Mesodermal cell (in vitro differentiated cells): Measurements from ENCODE around the gene KIAA1549.
"Not testable (repeated sequence)": the region's sequence is repeated elsewhere in the genome, so short reads cannot be mapped to it uniquely, and the experiment has no call there.

Source experiments
- H3K27ac ChIP-seq: 2 replicates; pipeline ENCODE4 v1.7.0; 2013; ENCODE audit warnings: mild to moderate bottlenecking, low read depth, low read length, moderate library complexity; ENCODE audit not compliant: severe bottlenecking
- H3K36me3 ChIP-seq: 2 replicates; pipeline ENCODE4 v1.7.1; 2013; ENCODE audit warnings: mild to moderate bottlenecking, low read length, moderate library complexity; ENCODE audit not compliant: control insufficient read depth, insufficient read depth
- H3K4me1 ChIP-seq: one replicate; pipeline ENCODE4 v1.7.1; 2013; ENCODE audit warnings: mild to moderate bottlenecking, low read length; ENCODE audit not compliant: insufficient read depth, control insufficient read depth, poor library complexity, severe bottlenecking
- H3K4me3 ChIP-seq: 2 replicates; pipeline ENCODE4 v1.7.0; 2013; ENCODE audit warnings: low read length, control low read depth, mild to moderate bottlenecking; ENCODE audit not compliant: insufficient read depth, poor library complexity, severe bottlenecking; ENCODE audit errors: extremely low read depth
- H3K9me3 ChIP-seq: 2 replicates; pipeline ENCODE4 v1.7.1; 2013; ENCODE audit warnings: mild to moderate bottlenecking, low read length, moderate library complexity; ENCODE audit not compliant: control insufficient read depth
- WGBS, 2 experiments: methylation state at CpG; one replicate each; pipeline ENCODE4 v1.1.5; 2013; ENCODE audit warnings: missing lambda C conversion rate in 2 of 2; ENCODE audit not compliant: insufficient coverage in 2 of 2; 5-methylcytosine and 5-hydroxymethylcytosine counted together

The KIAA1549 gene

DNA sequence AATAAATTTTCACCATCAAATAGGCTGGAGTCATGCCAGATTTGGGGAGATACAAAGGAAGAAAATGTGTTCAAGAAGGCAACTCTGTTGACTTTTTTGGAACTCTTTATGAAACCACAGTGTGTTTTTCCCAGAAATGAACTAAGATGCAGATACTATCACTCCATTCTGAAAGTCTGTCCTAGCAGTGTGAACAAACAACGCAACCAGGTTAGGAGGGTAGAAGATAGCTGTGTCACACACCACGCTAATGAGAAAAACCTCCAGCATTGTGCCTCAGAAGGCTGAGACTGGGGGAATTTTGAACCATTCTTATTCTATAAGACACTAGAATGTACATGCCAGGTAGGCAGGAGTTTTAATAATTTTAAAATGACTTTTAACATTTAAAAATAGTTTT, 167.2 kb downstream of the KIAA1549 start:
- H3K27ac ChIP-seq = no peak overlapping the region
- H3K9me3 ChIP-seq = no peaks in the 10 kb centered on the region
- 93% methylated on average over 2 of the region's 2 CpGs; no CpG with 5 or more reads in 1 of the 2 experiments for WGBS, 2 experiments
- no peaks in the 10 kb centered on the region for H3K4me1 ChIP-seq
- H3K4me3 ChIP-seq = no peak overlapping the region
- no peaks in the 10 kb centered on the region for H3K36me3 ChIP-seq

DNA sequence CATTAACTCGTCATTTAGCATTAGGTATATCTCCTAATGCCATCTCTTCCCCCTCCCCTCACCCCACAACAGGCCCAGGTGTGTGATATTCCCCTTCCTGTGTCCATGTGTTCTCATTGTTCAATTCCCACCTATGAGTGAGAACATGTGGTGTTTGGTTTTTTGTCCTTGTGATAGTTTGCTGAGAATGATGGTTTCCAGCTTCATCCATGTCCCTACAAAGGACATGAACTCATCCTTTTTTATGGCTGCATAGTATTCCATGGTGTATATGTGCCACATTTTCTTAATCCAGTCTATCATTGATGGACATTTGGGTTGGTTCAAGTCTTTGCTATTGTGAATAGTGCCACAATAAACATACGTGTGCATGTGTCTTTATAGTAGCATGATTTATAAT, 169.9 kb downstream of the KIAA1549 start:
- H3K27ac ChIP-seq, H3K4me1 ChIP-seq, H3K36me3 ChIP-seq, H3K9me3 ChIP-seq, H3K4me3 ChIP-seq: not testable (repeated sequence)
- WGBS, 2 experiments = 86 to 100% methylated on average over 1 of the region's 2 CpGs

DNA sequence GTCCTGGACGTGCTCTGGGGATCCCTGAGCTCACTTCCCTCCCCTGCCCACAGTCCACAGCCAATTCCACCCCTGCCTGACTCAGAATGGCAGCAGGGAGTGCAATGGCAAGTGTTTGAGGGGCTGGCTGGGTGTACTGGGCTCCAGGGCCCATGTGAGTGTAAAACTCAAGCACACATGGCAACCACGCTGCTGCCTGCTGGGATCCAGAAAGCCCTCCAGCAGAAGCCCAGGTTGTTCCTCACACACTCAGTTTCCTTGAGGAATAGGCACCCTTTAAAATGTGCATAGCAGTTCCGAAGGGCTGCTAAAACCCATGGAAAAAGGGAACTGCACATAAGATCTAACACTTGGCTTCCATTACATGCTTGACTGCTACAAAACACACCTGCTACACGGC, 171.8 kb downstream of the KIAA1549 start:
- no peaks in the 10 kb centered on the region for H3K4me1 ChIP-seq
- H3K27ac ChIP-seq = no peak overlapping the region
- no peaks in the 10 kb centered on the region for H3K9me3 ChIP-seq
- no peaks in the 10 kb centered on the region for H3K36me3 ChIP-seq
- 90 to 93% methylated on average over 2 of the region's 4 CpGs for WGBS, 2 experiments
- H3K4me3 ChIP-seq = no peak overlapping the region

DNA sequence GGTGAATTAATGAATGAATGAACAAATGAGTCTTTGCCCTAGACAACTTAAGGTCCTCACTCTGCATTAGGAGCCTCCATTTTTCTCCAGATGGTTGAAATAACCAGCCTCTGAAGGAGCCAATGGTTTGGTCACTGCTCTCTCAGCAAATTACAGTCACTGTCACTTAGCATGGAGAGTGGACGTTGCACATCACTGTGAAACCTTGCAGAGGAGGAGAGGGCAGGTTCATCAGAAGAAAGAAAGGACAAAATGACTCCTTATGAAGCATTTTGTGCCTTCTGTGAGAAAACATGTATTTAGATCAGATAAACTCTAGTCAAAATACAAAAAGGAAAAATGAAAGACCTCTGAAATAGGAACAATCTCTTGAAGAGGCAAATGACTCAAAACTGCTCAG, 176.6 kb downstream of the KIAA1549 start:
- WGBS, 2 experiments = 80 to 100% methylated on average over 1 of the region's 1 CpG
- Histone ChIP-seq H3K36me3 (no peaks in the 10 kb centered on the region), H3K4me3 (no peak overlapping the region), H3K4me1 (no peaks in the 10 kb centered on the region), H3K9me3 (no peaks in the 10 kb centered on the region), H3K27ac (no peak overlapping the region)

DNA sequence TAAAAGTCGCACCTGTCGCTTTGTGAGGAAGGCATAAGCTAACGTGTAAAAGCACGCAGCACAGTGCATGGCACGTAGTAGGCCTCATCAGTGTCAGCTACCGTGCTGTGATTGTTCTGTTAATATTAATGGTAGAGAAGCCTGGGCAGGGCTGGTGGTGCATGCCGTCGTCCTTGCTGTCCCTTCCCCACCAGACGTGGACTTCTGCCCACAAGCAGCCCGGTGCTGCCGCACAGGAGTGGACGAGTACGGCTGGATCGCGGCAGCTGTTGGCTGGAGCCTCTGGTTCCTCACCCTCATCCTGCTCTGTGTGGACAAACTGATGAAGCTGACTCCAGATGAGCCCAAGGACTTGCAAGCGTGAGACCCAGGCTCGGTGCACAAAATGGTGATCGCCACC, 178.5 kb downstream of the KIAA1549 start:
- Histone ChIP-seq H3K4me1 (no peaks in the 10 kb centered on the region), H3K9me3 (no peaks in the 10 kb centered on the region), H3K27ac (no peak overlapping the region), H3K36me3 (no peaks in the 10 kb centered on the region), H3K4me3 (no peak overlapping the region)
- WGBS, 2 experiments = 96 to 97% methylated on average over 15 to 16 of the region's 18 CpGs

DNA sequence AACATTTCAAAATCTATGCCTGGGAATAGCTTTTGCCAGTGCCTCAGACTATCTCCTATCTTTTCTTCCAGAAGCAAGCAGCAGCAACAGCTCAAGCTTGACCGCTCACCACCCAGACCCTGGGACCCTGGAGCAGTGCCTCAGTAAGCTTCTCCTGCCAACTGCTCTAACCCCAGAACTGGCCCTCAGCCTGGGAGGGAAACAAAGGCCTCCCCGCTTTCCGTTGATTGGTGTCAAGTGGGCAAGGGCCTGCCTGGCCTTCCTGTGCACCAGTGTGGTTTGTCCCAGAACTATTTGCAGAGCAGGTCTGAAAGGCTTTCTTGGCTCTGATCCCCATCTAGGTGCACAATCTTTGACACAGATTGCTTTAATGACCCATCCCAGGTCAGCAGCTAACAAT, 179.9 kb downstream of the KIAA1549 start:
- 91 to 92% methylated on average over 3 of the region's 3 CpGs for WGBS, 2 experiments

DNA sequence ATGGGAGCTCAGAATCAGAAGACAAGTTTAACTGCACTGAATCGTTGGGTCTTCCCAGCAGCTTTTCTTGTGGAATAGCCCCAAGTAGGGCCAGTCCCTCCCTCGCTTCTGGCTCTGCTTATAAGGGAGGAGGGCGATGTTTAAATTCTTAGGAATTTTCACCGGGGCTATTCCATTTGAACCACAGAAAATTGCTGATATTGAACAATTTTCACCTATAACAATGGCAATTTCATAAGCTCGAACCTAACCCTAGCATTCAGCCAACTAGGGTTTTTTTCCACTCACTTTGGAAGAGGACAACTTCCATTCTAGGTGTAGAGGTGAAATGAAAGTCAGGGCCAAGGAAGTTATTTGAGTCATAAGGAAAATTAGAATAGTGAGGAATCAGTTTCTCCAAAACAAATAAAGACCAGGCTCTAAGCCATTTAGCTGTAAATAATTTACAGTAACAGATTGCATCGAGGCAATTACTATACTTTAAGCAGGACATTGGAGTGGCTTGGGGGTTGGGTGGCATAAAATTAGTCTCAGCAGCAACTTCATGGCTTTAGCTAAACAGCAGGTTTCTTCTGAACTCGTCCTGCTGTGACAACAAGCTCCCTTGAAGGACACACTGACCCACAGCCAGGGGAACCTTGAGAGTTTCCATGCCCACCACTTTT, 181.7 kb downstream of the KIAA1549 start:
- Histone ChIP-seq H3K27ac (no peak overlapping the region), H3K4me1 (no peaks in the 10 kb centered on the region), H3K9me3 (no peaks in the 10 kb centered on the region), H3K4me3 (no peak overlapping the region), H3K36me3 (no peaks in the 10 kb centered on the region)
- 82 to 89% methylated on average over 2 to 3 of the region's 7 CpGs for WGBS, 2 experiments

More for the DNA sequence above, 179.9 kb downstream of the KIAA1549 start:
- H3K9me3 ChIP-seq = no peaks in the 10 kb centered on the region
- no peaks in the 10 kb centered on the region for H3K36me3 ChIP-seq
- no peak overlapping the region for H3K27ac ChIP-seq
- H3K4me3 ChIP-seq = no peak overlapping the region
- H3K4me1 ChIP-seq = no peaks in the 10 kb centered on the region

DNA sequence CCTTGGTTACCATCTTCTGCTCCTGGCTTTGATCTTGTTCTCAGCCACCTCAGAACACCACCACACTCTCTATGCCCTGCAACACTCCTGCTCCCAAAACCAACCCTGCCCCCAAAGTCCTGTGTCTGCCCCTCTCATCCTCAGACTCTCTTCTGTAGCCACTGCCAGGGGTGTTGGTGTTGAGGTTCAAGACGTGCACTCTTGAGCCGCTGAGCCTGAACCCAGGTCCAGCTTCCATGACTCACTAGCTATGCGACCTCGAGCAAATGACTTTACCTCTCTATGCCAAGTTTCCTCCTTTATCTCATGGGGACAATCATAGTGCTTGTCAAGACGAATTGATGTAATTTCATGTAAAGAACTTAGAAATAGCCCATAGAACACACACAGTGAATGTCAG, 182.4 kb downstream of the KIAA1549 start:
- H3K36me3 ChIP-seq = no peaks in the 10 kb centered on the region
- WGBS, 2 experiments = 90 to 100% methylated on average over 2 to 3 of the region's 5 CpGs
- H3K4me3 ChIP-seq = no peak overlapping the region
- no peaks in the 10 kb centered on the region for H3K9me3 ChIP-seq
- H3K27ac ChIP-seq = no peak overlapping the region
- no peaks in the 10 kb centered on the region for H3K4me1 ChIP-seq

DNA sequence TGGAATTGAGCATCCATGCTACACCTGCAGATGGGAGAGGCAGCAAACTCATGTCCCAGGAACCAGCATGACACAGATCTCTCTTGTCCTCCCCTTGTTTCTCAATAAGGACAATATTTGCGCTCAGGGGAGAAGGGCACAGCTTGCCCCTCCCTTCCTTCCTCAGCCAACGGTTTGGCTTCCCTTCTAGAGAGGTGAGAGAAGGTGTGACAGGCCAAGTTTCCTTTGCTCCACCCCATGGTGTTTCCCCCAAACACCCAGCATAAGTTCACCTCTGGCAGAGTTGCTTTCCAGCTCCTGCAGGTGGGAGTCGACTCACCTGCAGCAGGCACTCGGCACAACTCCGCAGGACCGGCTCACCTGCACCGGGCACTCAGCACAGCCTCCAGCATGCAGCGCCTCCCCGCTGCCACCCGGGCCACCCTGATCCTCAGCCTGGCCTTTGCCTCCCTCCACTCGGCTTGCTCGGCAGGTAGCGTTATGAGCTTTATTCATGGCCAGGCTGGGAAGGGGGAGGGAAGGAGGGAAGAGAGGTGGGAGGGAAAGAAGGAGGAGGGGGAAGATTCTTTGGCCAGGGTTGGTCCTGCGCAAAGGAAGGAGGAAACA, 183.4 kb downstream of the KIAA1549 start, which contains the start of the genes ATP6V0A4 and TMEM213:
ATP6V0A4 (minus strand) TSS at position 482 of the 606 bp plus-strand sequence. CDS start 26,949 bp downstream, outside the sequence.
TMEM213 (plus strand) TSS at position 280 of the 606 bp plus-strand sequence; CDS start at position 391, 111 bp downstream.
- no peaks in the 10 kb centered on the region for H3K36me3 ChIP-seq
- H3K4me3 ChIP-seq = no peak within 1 kb of the TSS
- no peaks in the 10 kb centered on the region for H3K9me3 ChIP-seq
- no peaks in the 10 kb centered on the region for H3K4me1 ChIP-seq
- WGBS, 2 experiments = 13% methylated on average over 11 of the region's 14 CpGs
- H3K27ac ChIP-seq = no peak within 1 kb of the TSS

DNA sequence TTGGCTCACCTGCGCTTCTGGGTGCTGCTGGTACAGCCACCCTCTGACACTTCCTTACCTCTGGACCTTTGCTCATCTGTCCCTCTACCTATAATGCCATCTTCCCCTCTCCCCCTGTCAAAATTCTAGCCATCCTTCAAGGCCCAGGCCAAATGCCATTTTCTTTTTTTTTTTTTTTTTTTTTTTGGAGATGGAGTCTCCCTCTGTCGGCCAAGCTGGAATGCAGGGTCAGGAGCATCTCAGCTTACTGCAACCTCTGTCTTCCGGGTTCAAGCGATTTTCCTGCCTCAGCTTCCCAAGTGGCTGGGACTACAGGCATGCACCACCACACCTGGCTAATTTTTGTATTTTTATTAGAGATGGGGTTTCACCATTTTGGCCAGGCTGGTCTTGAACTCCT, 184.1 kb downstream of the KIAA1549 start:
- H3K4me1 ChIP-seq, H3K27ac ChIP-seq, H3K36me3 ChIP-seq, H3K9me3 ChIP-seq, H3K4me3 ChIP-seq: not testable (repeated sequence)
- 85 to 86% methylated on average over 2 to 4 of the region's 4 CpGs for WGBS, 2 experiments

DNA sequence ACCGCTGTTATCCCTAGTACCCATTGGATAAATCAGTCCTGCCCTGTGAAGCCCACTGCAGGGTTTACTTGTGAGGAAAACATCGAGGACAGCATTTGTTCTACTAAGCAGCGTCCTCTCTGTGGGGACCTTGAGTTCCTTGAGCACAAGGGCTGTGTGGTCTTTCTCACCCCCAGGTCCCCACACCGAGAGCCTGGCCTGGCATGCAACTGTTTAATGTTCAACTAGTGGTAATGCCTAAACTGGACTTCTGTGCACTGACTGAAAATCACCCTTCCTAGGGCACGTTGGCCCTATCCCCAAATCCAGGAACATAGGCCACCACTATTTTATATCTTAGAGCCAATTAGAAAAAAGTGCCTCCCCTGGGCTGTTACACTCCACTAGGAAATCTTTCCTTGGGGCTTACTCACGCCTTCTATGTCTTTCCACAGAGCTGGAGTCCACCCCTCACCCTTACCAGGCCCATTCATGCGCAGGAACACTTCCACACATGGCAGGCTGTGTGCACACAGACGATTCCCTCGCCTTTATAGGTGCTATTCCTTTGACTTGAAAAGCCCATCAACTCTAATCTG, 185.1 kb downstream of the KIAA1549 start:
- H3K9me3 ChIP-seq = no peaks in the 10 kb centered on the region
- H3K4me1 ChIP-seq = no peaks in the 10 kb centered on the region
- no peak overlapping the region for H3K4me3 ChIP-seq
- no peaks in the 10 kb centered on the region for H3K36me3 ChIP-seq
- H3K27ac ChIP-seq = no peak overlapping the region
- whole genome bisulfite sequencing, 2 experiments = 89 to 90% methylated on average over 9 of the region's 9 CpGs
